ENCODE data around the gene ESAM. TPM values are rescaled to one million over a fixed set of nuclear protein-coding genes. Genes with fewer than 3 reads are reported as not detected.

Gene ESAM
- total RNA-seq, 2 donors from 2014 or later = 0.31 to 0.68 TPM

- no peaks in the 10 kb centered on the region for H3K4me1 Mint-ChIP-seq
- Histone ChIP-seq H3K27ac (ENCODE audit: low read depth, low read length) (no peak overlapping the region), H3K4me1 (ENCODE audit: control insufficient read depth, insufficient read depth, low read length) (no peaks in the 10 kb centered on the region), H3K27me3 (ENCODE audit: control insufficient read depth, insufficient read depth, low read length, poor library complexity, severe bottlenecking) (no peaks in the 10 kb centered on the region), H3K9me3 (ENCODE audit: control insufficient read depth, low read length) (no peaks in the 10 kb centered on the region), H3K4me3 (ENCODE audit: low read length) (no peak overlapping the region), H3K9ac (ENCODE audit: extremely low read depth, low read length, poor library complexity, severe bottlenecking) (no peak overlapping the region), H3K36me3 (ENCODE audit: control insufficient read depth, insufficient read depth, low read length) (no peaks in the 10 kb centered on the region)
- no peaks in the 10 kb centered on the region for H3K36me3 Mint-ChIP-seq (ENCODE audit: low read depth)
- DNase-seq = no peak
- TF ChIP-seq CTCF (conservative IDR thresholded peaks at IDR 0.05) = no peak
- H3K27ac Mint-ChIP-seq = no peak overlapping the region
- H3K27me3 Mint-ChIP-seq (ENCODE audit: insufficient read depth) = no peaks in the 10 kb centered on the region
- H3K4me3 Mint-ChIP-seq = no peak overlapping the region
- WGBS, 2 experiments (ENCODE audit: insufficient coverage in 1 of 2, insufficient read length in 1 of 2) = 93% methylated on average over 4 to 5 of the region's 5 CpGs
- H3K9me3 Mint-ChIP-seq = no peaks in the 10 kb centered on the region
Measured at GRCh38 chr11:124807201-124807600, 45.1 kb upstream of the ESAM start.

DNA sequence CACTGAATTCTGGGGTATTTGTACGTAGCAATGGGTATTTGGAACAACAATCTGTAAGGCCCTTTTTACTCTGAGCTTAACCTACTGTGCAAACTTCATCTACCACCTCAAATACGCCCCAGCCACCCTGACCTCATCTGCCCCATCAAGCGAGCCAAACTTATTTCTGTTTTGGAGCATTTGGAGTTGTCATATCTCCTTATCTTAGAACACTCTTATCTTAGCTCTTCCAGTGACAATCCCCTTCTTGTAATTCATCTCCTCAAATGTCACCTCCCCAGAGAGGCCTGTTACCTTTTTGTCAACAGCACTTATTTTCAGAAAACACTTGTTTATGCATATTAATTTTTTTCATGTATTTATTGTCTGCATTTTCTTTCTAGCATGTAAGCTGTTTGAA, 42.8 kb upstream of the ESAM start:
- no peaks in the 10 kb centered on the region for H3K9me3 ChIP-seq (ENCODE audit: control insufficient read depth, low read length)
- Mint-ChIP-seq H3K27me3 (ENCODE audit: insufficient read depth) (no peaks in the 10 kb centered on the region), H3K4me3 (no peak overlapping the region), H3K27ac (no peak overlapping the region), H3K9me3 (no peaks in the 10 kb centered on the region), H3K36me3 (ENCODE audit: low read depth) (no peaks in the 10 kb centered on the region), H3K4me1 (peaks cover 9% of the 10 kb centered on the region)
- no peak for DNase-seq
- TF ChIP-seq CTCF (conservative IDR thresholded peaks at IDR 0.05) = no peak
- H3K9ac ChIP-seq (ENCODE audit: extremely low read depth, low read length, poor library complexity, severe bottlenecking) = no peak overlapping the region
- 93 to 100% methylated on average over 2 to 3 of the region's 3 CpGs for WGBS, 2 experiments (ENCODE audit: insufficient coverage in 1 of 2, insufficient read length in 1 of 2)
- H3K27ac ChIP-seq (ENCODE audit: low read depth, low read length) = no peak overlapping the region
- H3K36me3 ChIP-seq (ENCODE audit: control insufficient read depth, insufficient read depth, low read length) = no peaks in the 10 kb centered on the region
- H3K27me3 ChIP-seq (ENCODE audit: control insufficient read depth, insufficient read depth, low read length, poor library complexity, severe bottlenecking) = no peaks in the 10 kb centered on the region
- H3K4me1 ChIP-seq (ENCODE audit: control insufficient read depth, insufficient read depth, low read length) = no peaks in the 10 kb centered on the region
- H3K4me3 ChIP-seq (ENCODE audit: low read length) = no peak overlapping the region

DNA sequence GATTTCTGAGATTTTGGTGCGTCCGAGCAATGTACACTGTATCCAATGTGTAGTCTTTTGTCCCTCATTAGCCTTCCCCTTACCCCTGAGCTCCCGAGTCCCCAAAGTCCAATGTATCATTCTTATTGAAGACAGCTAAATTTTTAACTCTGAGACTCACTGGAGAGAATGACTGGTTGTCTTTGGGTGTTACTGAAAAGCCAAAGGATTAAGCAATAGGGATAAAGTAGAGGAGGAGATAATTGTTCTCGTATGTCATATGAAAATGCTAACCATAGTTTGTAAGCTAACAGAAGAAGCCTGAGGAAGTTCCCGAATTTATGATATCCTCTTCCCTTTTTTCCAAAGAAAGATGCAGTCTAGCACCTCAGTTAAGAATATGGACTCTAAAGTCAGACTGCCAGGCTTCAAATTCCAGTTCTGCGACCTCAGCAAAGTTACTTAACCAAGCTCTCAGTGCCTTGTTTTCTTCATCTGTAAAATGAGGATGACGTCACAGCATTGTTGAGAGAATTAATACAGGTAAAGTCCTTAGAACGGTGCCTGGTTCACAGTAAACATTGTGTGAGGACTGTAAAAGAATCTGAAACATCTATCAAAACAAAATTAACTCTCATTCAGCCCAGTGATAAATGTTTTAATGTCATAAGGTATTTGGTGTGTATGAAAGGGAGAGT, 39.7 kb upstream of the ESAM start:
- H3K4me3 ChIP-seq (ENCODE audit: low read length) = no peak overlapping the region
- peak overlapping the region; percentile 74 for H3K4me3 Mint-ChIP-seq
- H3K9me3 Mint-ChIP-seq = no peaks in the 10 kb centered on the region
- no peak for DNase-seq
- H3K9me3 ChIP-seq (ENCODE audit: control insufficient read depth, low read length) = no peaks in the 10 kb centered on the region
- H3K27me3 ChIP-seq (ENCODE audit: control insufficient read depth, insufficient read depth, low read length, poor library complexity, severe bottlenecking) = no peaks in the 10 kb centered on the region
- 83 to 98% methylated on average over 5 to 8 of the region's 8 CpGs for WGBS, 2 experiments (ENCODE audit: insufficient coverage in 1 of 2, insufficient read length in 1 of 2)
- H3K9ac ChIP-seq (ENCODE audit: extremely low read depth, low read length, poor library complexity, severe bottlenecking) = no peak overlapping the region
- peaks cover 21% of the 10 kb centered on the region for H3K4me1 Mint-ChIP-seq
- no peaks in the 10 kb centered on the region for H3K36me3 Mint-ChIP-seq (ENCODE audit: low read depth)
- TF ChIP-seq CTCF (conservative IDR thresholded peaks at IDR 0.05) = no peak
- no peak overlapping the region for H3K27ac ChIP-seq (ENCODE audit: low read depth, low read length)
- H3K27ac Mint-ChIP-seq = no peak overlapping the region
- no peaks in the 10 kb centered on the region for H3K27me3 Mint-ChIP-seq (ENCODE audit: insufficient read depth)
- H3K36me3 ChIP-seq (ENCODE audit: control insufficient read depth, insufficient read depth, low read length) = no peaks in the 10 kb centered on the region
- peaks cover 4% of the 10 kb centered on the region for H3K4me1 ChIP-seq (ENCODE audit: control insufficient read depth, insufficient read depth, low read length)
